PC-9 (cell line): ENCODE results near the gene ACACB. TPM values are rescaled to one million over a fixed set of nuclear protein-coding genes. Genes with fewer than 3 reads are reported as not detected.

Source experiments
- BruUV-seq: library from RNA; stranded (reverse); fragments of 400-500 nt; replicated peaks from 2 replicates; lab custom pipeline; 2021; lab: Mats Ljungman, UMichigan
- CTCF ChIA-PET: fragments of 300-600 bp; sonication (Branson Sonifier 250); formaldehyde crosslinking; loops from one replicate; lab custom pipeline; 2022; ENCODE audit warnings: antibody characterized with exemption; lab: Charles Lee
- POLR2A ChIA-PET: fragments of 300-600 bp; sonication (Branson Sonifier 250); formaldehyde crosslinking; loops from one replicate; lab custom pipeline; 2022; ENCODE audit warnings: antibody characterized with exemption; ENCODE audit not compliant: unreplicated experiment; lab: Charles Lee
- DNase-seq, 2 experiments: peaks; one replicate each; pipeline versions ENCODE4 v3.0.0 to v3.0.0-alpha.2; 2015 to 2022; ENCODE audit warnings: mixed read lengths in 1 of 2
- H2AFZ ChIP-seq: fragments of 200-600 bp; sonication (generic); 2 replicates; pipeline ENCODE4 v1.8.1; 2017; ENCODE audit warnings: antibody characterized with exemption
- H3F3A ChIP-seq: fragments of 200-600 bp; sonication (generic); 2 replicates; pipeline ENCODE4 v1.8.1; 2017; ENCODE audit warnings: antibody characterized with exemption, mild to moderate bottlenecking, low read depth; ENCODE audit not compliant: insufficient read depth
- H3K27ac ChIP-seq: fragments of 200-600 bp; sonication (generic); 2 replicates; pipeline ENCODE4 v1.6.1; 2016; ENCODE audit warnings: mixed run types
- H3K27me3 ChIP-seq: fragments of 200-600 bp; sonication (generic); 2 replicates; pipeline ENCODE4 v1.6.1; 2016; ENCODE audit warnings: low read depth, mixed run types; ENCODE audit not compliant: insufficient read depth
- H3K36me3 ChIP-seq: fragments of 200-600 bp; sonication (generic); 2 replicates; pipeline ENCODE4 v1.6.1; 2016; ENCODE audit warnings: low read depth, mixed run types
- H3K4me1 ChIP-seq: fragments of 200-600 bp; sonication (generic); replicated peaks from 2 replicates; pipeline ENCODE4 v1.6.1; 2016; ENCODE audit warnings: mixed run types; ENCODE audit not compliant: insufficient read depth
- H3K4me2 ChIP-seq: fragments of 200-600 bp; sonication (generic); 2 replicates; pipeline ENCODE4 v1.6.1; 2017; ENCODE audit warnings: mixed run types
- H3K4me3 ChIP-seq: fragments of 200-600 bp; sonication (generic); 2 replicates; pipeline ENCODE4 v1.6.1; 2016; ENCODE audit warnings: mixed run types
- H3K79me2 ChIP-seq: fragments of 200-600 bp; sonication (generic); 2 replicates; pipeline ENCODE4 v1.6.1; 2017; ENCODE audit warnings: low read depth, mixed run types
- H3K9me2 ChIP-seq: fragments of 200-600 bp; sonication (generic); 2 replicates; pipeline ENCODE4 v1.8.1; 2017; ENCODE audit warnings: mild to moderate bottlenecking; ENCODE audit not compliant: insufficient read depth
- H3K9me3 ChIP-seq: fragments of 200-600 bp; sonication (generic); 2 replicates; pipeline ENCODE4 v1.8.1; 2016; ENCODE audit warnings: low read depth; ENCODE audit not compliant: insufficient read depth
- H4K20me1 ChIP-seq: fragments of 200-600 bp; sonication (generic); 2 replicates; pipeline ENCODE4 v1.8.1; 2017; ENCODE audit not compliant: insufficient read depth
- CTCF ChIP-seq: fragments of 200-600 bp; sonication (generic); conservative IDR thresholded peaks from 2 replicates; pipeline ENCODE4 v1.6.1; 2017; ENCODE audit warnings: mixed run types, antibody characterized with exemption, mild to moderate bottlenecking, moderate library complexity
- EZH2 ChIP-seq: fragments of 200-600 bp; sonication (generic); IDR thresholded peaks from 2 replicates; pipeline ENCODE4 v1.8.0; 2017; ENCODE audit warnings: antibody characterized with exemption, low read depth
- intact Hi-C: fragments of 100-400 bp; cut with micrococcal nuclease; formaldehyde crosslinking; loops from one replicate; pipeline ENCODE4 v1.10.0; 2022; ENCODE audit not compliant: unreplicated experiment
- total RNA-seq: library from RNA; stranded (reverse); gene quantifications from 2 replicates; pipeline ENCODE4 v1.2.3, GENCODE V29; 2021

The ACACB gene
- total RNA-seq, 1 experiment from 2014 or later: 13.8 TPM

- Histone ChIP-seq H3F3A (peaks cover 23% of the 10 kb centered on the region), H3K27me3 (peaks cover 41% of the 10 kb centered on the region), H2AFZ (no peak overlapping the region), H3K79me2 (no peaks in the 10 kb centered on the region), H3K4me3 (no peak overlapping the region), H3K4me2 (no peak overlapping the region), H3K9me2 (no peaks in the 10 kb centered on the region), H3K27ac (no peak overlapping the region), H4K20me1 (no peaks in the 10 kb centered on the region; the same call in 1 of the 2 replicates), H3K9me3 (no peaks in the 10 kb centered on the region), H3K4me1 (peaks cover 21% of the 10 kb centered on the region), H3K36me3 (no peaks in the 10 kb centered on the region)
- BruUV-seq: no TSS peak
- CTCF ChIA-PET: no interaction called here
- TF ChIP-seq CTCF: no peak
- intact Hi-C loops: no loop called here
- no peak for DNase-seq
- POLR2A ChIA-PET: no interaction called here
These were observed 190.7 kb downstream of the ACACB start for GRCh38 chr12:109307051-109307450.

GRCh38 chr12:109308534-109309380 is 192.4 kb downstream of the ACACB start, which contains the start of gene FOXN4:
Gene FOXN4, minus strand, starts transcription at chr12:109309284. Its CDS starts 963 bp downstream, at chr12:109308321.
- TF ChIP-seq CTCF (no peak), EZH2 (no peak)
- intact Hi-C loops: no loop called here
- H3K4me3 ChIP-seq: peak within 1 kb of the TSS; percentile 44; the same call in 1 of the 2 replicates
- H4K20me1 ChIP-seq: no peaks in the 10 kb centered on the region; the same call in 1 of the 2 replicates
- no TSS peak for BruUV-seq
- no peak for DNase-seq
- CTCF ChIA-PET: interaction anchor here (0.6 kb wide), 3 partner anchors 48 to 445 kb away, joined by 3 to 6 read pairs (median 6); partner anchors contain the start of gene ACACB
- POLR2A ChIA-PET: no interaction called here
- no peaks in the 10 kb centered on the region for H3K79me2 ChIP-seq
- peaks cover 21% of the 10 kb centered on the region for H3F3A ChIP-seq
- peak within 1 kb of the TSS; percentile 69 for H3K4me2 ChIP-seq
- no peaks in the 10 kb centered on the region for H3K9me3 ChIP-seq
- peaks cover 32% of the 10 kb centered on the region for H3K27me3 ChIP-seq
- H3K27ac ChIP-seq: no peak within 1 kb of the TSS
- no peak within 1 kb of the TSS for H2AFZ ChIP-seq
- H3K36me3 ChIP-seq: no peaks in the 10 kb centered on the region
- no peaks in the 10 kb centered on the region for H3K9me2 ChIP-seq
- H3K4me1 ChIP-seq: peaks cover 25% of the 10 kb centered on the region

GRCh38 chr12:109309381-109310246 is 193.2 kb downstream of the ACACB start:
- ChIA-PET POLR2A (no interaction called here), CTCF (interaction anchor here (0.6 kb wide), 2 partner anchors 193 to 444 kb away, joined by 3 to 6 read pairs; partner anchors contain the start of gene ACACB)
- Histone ChIP-seq H3K27ac (no peak overlapping the region), H3K9me2 (no peaks in the 10 kb centered on the region), H3K27me3 (peaks cover 32% of the 10 kb centered on the region), H3K4me3 (peak overlapping the region; percentile 44; the same call in 1 of the 2 replicates), H3K9me3 (no peaks in the 10 kb centered on the region), H3K4me1 (peaks cover 25% of the 10 kb centered on the region), H3K4me2 (peak overlapping the region; percentile 69), H3K79me2 (no peaks in the 10 kb centered on the region), H2AFZ (no peak overlapping the region), H4K20me1 (no peaks in the 10 kb centered on the region; the same call in 1 of the 2 replicates), H3K36me3 (no peaks in the 10 kb centered on the region), H3F3A (peaks cover 21% of the 10 kb centered on the region)
- intact Hi-C loops: no loop called here
- no peak for DNase-seq
- TF ChIP-seq EZH2 (no peak), CTCF (no peak)
- no TSS peak for BruUV-seq
